Effector memory CD4-positive, alpha-beta T cell (primary cell): Measurements from ENCODE around the gene RRP1B.
A peak's percentile ranks its signal among the peaks of the same experiment; 100 is the strongest.
"Not testable (repeated sequence)": the region's sequence is repeated elsewhere in the genome, so short reads cannot be mapped to it uniquely, and the experiment has no call there.

Source experiments
- DNase-seq, 3 donors: peaks; one replicate each; pipeline ENCODE4 v3.0.0-alpha.2; 2020
- H3K27ac ChIP-seq: 2 replicates; pipeline ENCODE4 v1.7.0; 2013; ENCODE audit warnings: mild to moderate bottlenecking, low read length, moderate library complexity; ENCODE audit not compliant: insufficient read depth, poor library complexity, severe bottlenecking
- H3K27me3 ChIP-seq: replicated peaks from 2 replicates; pipeline ENCODE4 v1.7.0; 2013; ENCODE audit warnings: mild to moderate bottlenecking, low read length; ENCODE audit not compliant: insufficient read depth, control insufficient read depth, poor library complexity, severe bottlenecking
- H3K36me3 ChIP-seq: 2 replicates; pipeline ENCODE4 v1.7.0; 2013; ENCODE audit warnings: mild to moderate bottlenecking, low read length, moderate library complexity; ENCODE audit not compliant: control insufficient read depth, insufficient read depth
- H3K4me1 ChIP-seq: 2 replicates; pipeline ENCODE4 v1.7.0; 2013; ENCODE audit warnings: low read length, mild to moderate bottlenecking; ENCODE audit not compliant: control insufficient read depth, insufficient read depth, poor library complexity, severe bottlenecking
- H3K4me3 ChIP-seq: 2 replicates; pipeline ENCODE4 v1.7.0; 2013; ENCODE audit warnings: low read length, low read depth, mild to moderate bottlenecking; ENCODE audit not compliant: insufficient read depth, poor library complexity, severe bottlenecking
- H3K9me3 ChIP-seq: 2 replicates; pipeline ENCODE4 v1.7.0; 2013; ENCODE audit warnings: mild to moderate bottlenecking, low read length, moderate library complexity; ENCODE audit not compliant: control insufficient read depth
- total RNA-seq, 3 donors: gene quantifications; one replicate each; lab custom pipeline; 2026; lab: John Stamatoyannopoulos, UW

The RRP1B gene, protein sequence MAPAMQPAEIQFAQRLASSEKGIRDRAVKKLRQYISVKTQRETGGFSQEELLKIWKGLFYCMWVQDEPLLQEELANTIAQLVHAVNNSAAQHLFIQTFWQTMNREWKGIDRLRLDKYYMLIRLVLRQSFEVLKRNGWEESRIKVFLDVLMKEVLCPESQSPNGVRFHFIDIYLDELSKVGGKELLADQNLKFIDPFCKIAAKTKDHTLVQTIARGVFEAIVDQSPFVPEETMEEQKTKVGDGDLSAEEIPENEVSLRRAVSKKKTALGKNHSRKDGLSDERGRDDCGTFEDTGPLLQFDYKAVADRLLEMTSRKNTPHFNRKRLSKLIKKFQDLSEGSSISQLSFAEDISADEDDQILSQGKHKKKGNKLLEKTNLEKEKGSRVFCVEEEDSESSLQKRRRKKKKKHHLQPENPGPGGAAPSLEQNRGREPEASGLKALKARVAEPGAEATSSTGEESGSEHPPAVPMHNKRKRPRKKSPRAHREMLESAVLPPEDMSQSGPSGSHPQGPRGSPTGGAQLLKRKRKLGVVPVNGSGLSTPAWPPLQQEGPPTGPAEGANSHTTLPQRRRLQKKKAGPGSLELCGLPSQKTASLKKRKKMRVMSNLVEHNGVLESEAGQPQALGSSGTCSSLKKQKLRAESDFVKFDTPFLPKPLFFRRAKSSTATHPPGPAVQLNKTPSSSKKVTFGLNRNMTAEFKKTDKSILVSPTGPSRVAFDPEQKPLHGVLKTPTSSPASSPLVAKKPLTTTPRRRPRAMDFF
- 70.7 to 94.5 (median 83.3) reads per million in 3 donors for total RNA-seq

DNA sequence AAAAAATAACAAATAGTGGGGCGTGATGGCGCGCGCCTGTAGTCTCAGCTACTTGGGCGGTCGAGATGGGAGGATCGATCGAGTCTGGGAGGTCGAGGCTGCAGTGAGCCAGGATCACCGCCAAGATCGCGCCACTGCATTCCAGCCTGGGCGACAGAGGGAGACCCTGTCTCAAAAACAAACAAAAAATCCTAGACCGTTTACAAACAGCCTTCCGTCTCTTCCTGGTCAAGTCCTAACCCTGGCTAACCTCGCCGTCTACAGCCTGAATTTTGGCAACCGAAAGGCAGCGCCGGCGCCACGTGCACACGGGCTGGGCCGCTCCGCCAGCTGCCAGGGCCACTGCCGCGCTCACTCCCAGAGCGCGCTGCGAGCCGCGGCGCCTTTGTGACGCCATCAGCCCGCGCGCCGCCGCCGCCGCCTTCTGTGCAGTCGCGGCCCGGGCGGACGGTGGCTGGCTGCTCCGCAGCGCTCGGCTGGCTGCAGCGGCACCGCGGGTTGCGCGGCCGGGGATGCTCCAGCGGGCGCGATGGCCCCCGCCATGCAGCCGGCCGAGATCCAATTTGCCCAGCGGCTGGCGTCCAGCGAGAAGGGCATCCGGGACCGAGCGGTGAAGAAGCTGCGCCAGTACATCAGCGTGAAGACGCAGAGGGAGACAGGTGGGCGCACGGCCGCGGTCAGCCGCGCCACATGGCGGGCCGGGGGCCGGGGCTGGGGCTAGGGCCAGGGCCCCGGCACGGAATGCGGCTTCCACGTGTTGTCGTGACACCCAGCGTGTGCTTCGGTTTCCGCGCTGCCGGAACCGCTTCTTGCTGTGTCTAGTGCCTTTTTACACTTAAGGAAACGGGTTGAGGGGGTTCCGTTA, at the start of gene RRP1B, which contains the start of gene HSF2BP:
TSS of gene RRP1B (plus strand) at position 425 of the 865 bp plus-strand sequence. CDS start at position 530, 105 bp downstream.
TSS of gene HSF2BP (minus strand) at position 353 of the 865 bp plus-strand sequence. CDS start 1,392 bp downstream, outside the sequence.
- Histone ChIP-seq H3K4me3 (peak within 1 kb of the TSS; percentile 95), H3K27me3 (no peaks in the 10 kb centered on the region), H3K36me3 (no peaks in the 10 kb centered on the region), H3K27ac (peak within 1 kb of the TSS; percentile 81), H3K9me3 (no peaks in the 10 kb centered on the region), H3K4me1 (peaks cover 18% of the 10 kb centered on the region)
- peak; percentile 60 to 68 (median 62) for DNase-seq

DNA sequence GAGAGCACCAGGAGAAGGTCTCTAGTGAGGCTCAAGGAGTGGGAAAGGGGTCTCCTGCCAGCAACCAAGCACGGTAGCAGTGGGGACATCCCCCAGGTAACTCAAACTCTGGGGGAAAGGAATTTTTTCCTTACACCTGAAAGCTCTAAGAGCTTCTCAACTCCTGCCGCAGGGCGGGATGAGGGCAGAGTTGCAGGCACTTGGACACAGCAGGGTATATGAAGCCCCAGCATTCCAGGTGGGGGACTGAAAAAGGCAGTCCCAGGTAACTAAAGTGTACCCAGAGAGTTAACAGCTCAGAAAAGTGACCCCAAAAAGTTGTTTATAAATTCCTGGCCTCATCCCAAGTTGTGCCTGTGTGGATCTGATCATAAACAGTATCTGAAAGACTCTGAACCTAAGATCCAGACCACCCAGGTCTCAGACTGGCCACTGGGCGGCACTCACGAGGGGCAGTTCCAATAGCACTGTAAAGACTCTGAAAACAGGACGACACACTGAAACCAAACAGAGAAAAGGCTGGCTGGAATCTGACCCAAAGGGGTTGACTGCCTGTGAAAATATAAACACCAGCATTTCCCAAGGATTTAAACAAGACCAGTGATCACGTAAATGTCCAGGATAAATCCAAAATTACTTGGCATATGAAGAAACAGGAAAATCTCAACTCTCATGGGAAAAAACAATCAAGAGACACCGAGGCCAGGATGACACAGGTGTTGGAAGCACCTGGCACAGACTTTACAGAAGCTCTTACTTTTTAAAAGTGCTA, 47.6 kb upstream of the RRP1B start:
- H3K27ac ChIP-seq: no peak overlapping the region
- no peak for DNase-seq

DNA sequence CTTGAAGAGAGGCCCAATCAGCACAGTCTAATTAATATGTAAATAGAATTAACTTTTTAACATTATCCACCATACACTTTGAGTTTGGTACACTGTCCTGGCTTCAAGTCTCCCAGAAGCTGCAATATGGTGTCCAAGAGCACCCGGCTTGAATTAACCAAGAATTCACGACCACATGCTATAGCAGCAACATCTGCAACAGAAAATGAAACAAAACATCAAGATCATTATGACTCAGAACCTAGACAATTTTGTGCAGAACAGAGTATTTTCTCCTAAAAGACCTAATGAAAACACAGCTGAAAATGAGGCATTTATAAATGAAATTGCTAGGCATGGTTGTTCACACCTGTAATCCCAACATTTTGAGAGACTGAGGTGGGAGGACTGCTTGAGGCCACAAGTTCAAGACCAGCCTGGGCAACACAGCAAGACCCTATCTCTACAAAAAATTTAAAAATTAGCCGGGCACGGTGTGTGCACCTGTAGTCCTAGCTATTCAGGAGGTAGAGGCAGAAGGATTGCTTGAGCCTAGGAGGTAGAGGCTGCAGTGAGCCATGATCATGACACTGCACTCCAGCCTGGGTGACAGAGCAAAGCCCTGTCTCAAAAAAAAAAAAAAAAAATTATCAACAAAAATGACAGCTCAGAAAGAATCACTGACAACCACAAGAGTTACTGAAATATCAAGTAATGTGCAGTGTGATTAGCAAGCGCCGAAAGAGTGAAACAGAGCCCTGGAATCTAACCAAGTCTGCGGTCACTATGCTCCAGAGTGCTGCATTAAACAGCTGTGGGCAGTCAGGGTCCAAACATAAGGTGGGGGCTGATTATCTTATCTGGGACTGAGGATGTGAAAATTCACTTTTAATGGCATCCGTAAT, 45.4 kb upstream of the RRP1B start:
- Histone ChIP-seq H3K27ac (no peak overlapping the region), H3K27me3 (no peaks in the 10 kb centered on the region), H3K36me3 (no peaks in the 10 kb centered on the region), H3K4me1 (no peaks in the 10 kb centered on the region), H3K9me3 (no peaks in the 10 kb centered on the region), H3K4me3 (no peak overlapping the region)
- DNase-seq: no peak

More for the DNA sequence above, 47.6 kb upstream of the RRP1B start:
- Histone ChIP-seq H3K4me3 (no peak overlapping the region), H3K4me1 (no peaks in the 10 kb centered on the region), H3K9me3 (no peaks in the 10 kb centered on the region), H3K27me3 (no peaks in the 10 kb centered on the region), H3K36me3 (no peaks in the 10 kb centered on the region)

DNA sequence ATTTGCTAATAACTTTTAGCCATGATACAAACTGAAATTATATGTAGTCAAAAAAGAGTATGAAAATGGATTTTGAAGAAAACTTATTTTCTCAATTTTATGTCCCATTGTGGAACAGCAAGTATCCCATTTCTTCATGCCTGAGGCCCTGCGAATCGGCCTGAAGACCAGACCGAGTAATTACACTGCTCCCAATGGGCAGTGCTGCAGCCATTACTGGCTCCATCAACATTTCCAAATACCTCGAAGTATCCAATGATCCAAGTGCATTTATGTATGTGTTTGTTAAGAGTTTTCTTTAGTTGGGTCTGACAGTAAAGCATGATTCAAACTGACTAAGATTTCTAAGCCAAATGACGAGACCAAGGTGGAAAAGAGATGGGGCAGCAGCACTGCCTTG, 44.5 kb upstream of the RRP1B start:
- Histone ChIP-seq H3K27me3 (no peaks in the 10 kb centered on the region), H3K27ac (no peak overlapping the region), H3K36me3 (no peaks in the 10 kb centered on the region), H3K4me1 (no peaks in the 10 kb centered on the region), H3K9me3 (no peaks in the 10 kb centered on the region), H3K4me3 (no peak overlapping the region)
- DNase-seq: no peak

DNA sequence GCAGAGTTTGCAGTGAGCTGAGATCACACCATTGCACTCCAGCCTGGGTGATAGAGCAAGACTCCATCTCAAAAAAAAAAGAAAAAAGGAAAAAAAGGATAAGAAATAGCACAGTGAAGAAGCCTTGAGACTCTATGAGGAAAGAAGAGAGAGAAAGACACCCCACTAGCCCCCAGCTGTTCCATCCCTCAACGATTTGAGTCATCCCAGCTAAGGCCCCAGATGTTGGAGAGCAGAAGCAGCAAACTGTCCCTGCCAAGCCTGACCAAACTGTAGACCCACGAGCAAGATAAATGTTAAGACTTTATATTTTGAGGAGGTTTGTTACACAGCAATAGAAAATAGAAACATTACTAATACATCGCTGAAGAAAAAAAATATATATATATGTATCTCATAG, 42.5 kb upstream of the RRP1B start:
- not testable (repeated sequence) for H3K36me3 ChIP-seq, H3K4me3 ChIP-seq, H3K4me1 ChIP-seq, H3K9me3 ChIP-seq, DNase-seq, H3K27ac ChIP-seq, H3K27me3 ChIP-seq

DNA sequence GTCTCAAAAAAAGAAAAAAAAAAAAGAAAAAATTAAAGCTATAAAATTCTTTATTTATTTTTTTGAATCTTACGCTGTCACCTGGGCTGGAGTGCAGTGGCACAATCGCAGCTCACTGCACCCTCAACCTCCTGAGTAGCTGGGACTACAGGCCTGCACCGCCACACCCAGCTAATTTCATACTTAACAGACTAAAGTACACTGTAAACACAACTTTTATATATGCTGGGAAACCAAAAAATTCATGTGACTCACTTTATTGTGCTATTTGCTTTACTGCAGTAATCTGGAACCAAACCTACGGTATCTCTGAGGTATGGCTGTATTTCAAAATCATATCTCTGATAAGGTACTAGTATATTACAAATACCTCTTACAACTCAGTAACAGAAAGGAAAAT, 40.4 kb upstream of the RRP1B start:
- Histone ChIP-seq H3K27me3 (no peaks in the 10 kb centered on the region), H3K27ac (no peak overlapping the region), H3K4me1 (no peaks in the 10 kb centered on the region), H3K36me3 (no peaks in the 10 kb centered on the region), H3K4me3 (no peak overlapping the region), H3K9me3 (no peaks in the 10 kb centered on the region)
- no peak for DNase-seq

DNA sequence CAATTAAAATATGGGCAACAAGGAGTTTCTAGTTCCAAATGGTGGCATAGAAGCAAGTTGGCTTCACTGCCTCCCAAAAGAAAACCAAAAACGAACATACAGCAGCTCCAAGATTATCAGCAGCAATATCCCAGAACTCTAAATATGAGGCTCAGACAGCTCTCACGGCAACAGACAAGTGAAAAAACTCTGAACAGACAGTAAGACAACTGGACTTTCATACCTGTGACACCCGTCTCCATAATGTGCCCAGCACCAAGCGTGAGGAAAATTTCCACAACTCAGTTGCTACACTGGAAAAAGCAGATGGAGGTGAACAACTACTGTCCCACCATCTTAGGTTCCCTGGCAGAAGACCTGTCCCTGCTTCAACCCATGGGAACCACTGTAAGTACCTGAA, 40.0 kb upstream of the RRP1B start:
- Histone ChIP-seq H3K36me3 (no peaks in the 10 kb centered on the region), H3K4me1 (no peaks in the 10 kb centered on the region), H3K27me3 (no peaks in the 10 kb centered on the region), H3K4me3 (no peak overlapping the region), H3K9me3 (no peaks in the 10 kb centered on the region), H3K27ac (no peak overlapping the region)
- DNase-seq: no peak

DNA sequence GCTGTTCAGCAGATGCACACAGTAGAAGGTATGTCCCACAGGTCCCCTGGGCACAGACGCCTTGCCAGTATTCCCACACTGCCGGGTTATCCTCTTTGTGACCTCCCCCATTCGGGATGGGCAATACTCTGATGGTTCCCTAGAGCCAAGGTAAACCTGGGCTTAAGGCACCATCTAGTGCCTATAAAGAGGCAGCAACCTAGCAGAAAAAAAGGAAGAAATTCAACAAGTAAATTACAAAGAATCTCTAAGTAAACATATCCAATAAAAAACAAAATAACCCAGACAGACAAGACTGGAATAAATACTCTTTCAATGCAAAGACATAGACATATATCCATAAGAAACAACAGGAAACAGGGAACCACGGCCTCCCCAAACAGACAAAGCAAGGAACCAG, 39.5 kb upstream of the RRP1B start:
- no peak for DNase-seq
- no peaks in the 10 kb centered on the region for H3K9me3 ChIP-seq
- no peaks in the 10 kb centered on the region for H3K4me1 ChIP-seq
- no peak overlapping the region for H3K4me3 ChIP-seq
- no peak overlapping the region for H3K27ac ChIP-seq
- H3K36me3 ChIP-seq: no peaks in the 10 kb centered on the region
- H3K27me3 ChIP-seq: no peaks in the 10 kb centered on the region
